K562 (cell line): ENCODE data around the gene SFI1. TPM values are rescaled to one million over a fixed set of nuclear protein-coding genes. Genes with fewer than 3 reads are reported as not detected.

Source experiments
- BCLAF1 ChIP-seq, 2 experiments: fragments of 450-650 bp in 1 of 2; IDR thresholded peaks; 2 replicates each; pipeline ENCODE4 v1.6.1; 2011 to 2017; ENCODE audit warnings: low read depth in 2 of 2, antibody characterized with exemption in 1 of 2, borderline replicate concordance in 1 of 2, low read length in 1 of 2, mild to moderate bottlenecking in 1 of 2, mixed read lengths in 1 of 2; ENCODE audit not compliant: control insufficient read depth in 1 of 2
- BDP1 ChIP-seq: IDR thresholded peaks from 3 replicates; pipeline ENCODE4 v1.6.1; 2011; ENCODE audit not compliant: insufficient read length, insufficient read depth
- FOXM1 ChIP-seq, 2 experiments: fragments of 450-650 bp in 1 of 2; sonication (generic) in 1 of 2; formaldehyde crosslinking in 1 of 2; IDR thresholded peaks; 2 replicates each; pipeline versions ENCODE4 v1.6.1 to v1.9.0; 2017 to 2022; ENCODE audit warnings: low read depth in 2 of 2, mild to moderate bottlenecking in 2 of 2, missing genetic modification reagents in 1 of 2, moderate library complexity in 1 of 2
- FOXP4 ChIP-seq: sonication (generic); formaldehyde crosslinking; IDR thresholded peaks from 2 replicates; pipeline ENCODE4 v1.8.0; 2022; ENCODE audit warnings: mild to moderate bottlenecking, missing genetic modification reagents, borderline replicate concordance
- KDM5B ChIP-seq: fragments of 200-600 bp; sonication (generic); IDR thresholded peaks from 2 replicates; pipeline ENCODE4 v1.6.1; 2012; ENCODE audit warnings: low read depth, mild to moderate bottlenecking, moderate library complexity, low read length, control low read depth, inconsistent platforms; ENCODE audit not compliant: insufficient replicate concordance
- LARP7 ChIP-seq: fragments of 450-650 bp; IDR thresholded peaks from 2 replicates; pipeline ENCODE4 v1.6.1; 2016
- LCOR ChIP-seq: sonication (generic); formaldehyde crosslinking; IDR thresholded peaks from 2 replicates; pipeline ENCODE4 v1.8.0; 2022; ENCODE audit warnings: mild to moderate bottlenecking, missing genetic modification reagents
- NCOR1 ChIP-seq: fragments of 450-650 bp; IDR thresholded peaks from 2 replicates; pipeline ENCODE4 v1.6.1; 2016; ENCODE audit warnings: mild to moderate bottlenecking, moderate library complexity
- NKRF ChIP-seq: fragments of 450-650 bp; IDR thresholded peaks from 2 replicates; pipeline ENCODE4 v1.6.1; 2016; ENCODE audit warnings: borderline replicate concordance
- SAP30 ChIP-seq: fragments of 200-600 bp; sonication (generic); IDR thresholded peaks from 2 replicates; pipeline ENCODE4 v1.6.1; 2012; ENCODE audit warnings: borderline replicate concordance, low read depth, mild to moderate bottlenecking, moderate library complexity, low read length, control low read depth, inconsistent platforms; ENCODE audit not compliant: insufficient read depth, poor library complexity, severe bottlenecking
- SMARCC2 ChIP-seq: fragments of 450-650 bp; IDR thresholded peaks from 2 replicates; pipeline ENCODE4 v1.6.1; 2017; ENCODE audit warnings: antibody characterized with exemption, moderate library complexity, mild to moderate bottlenecking, low read depth
- SMARCE1 ChIP-seq: fragments of 450-650 bp; IDR thresholded peaks from 2 replicates; pipeline ENCODE4 v1.7.1; 2016; ENCODE audit warnings: mild to moderate bottlenecking
- STAG1 ChIP-seq: sonication (generic); formaldehyde crosslinking; IDR thresholded peaks from 2 replicates; pipeline ENCODE4 v1.5.0; 2020; ENCODE audit warnings: missing genetic modification reagents, borderline replicate concordance
- WHSC1 ChIP-seq: IDR thresholded peaks from one replicate; pipeline ENCODE4 v1.6.1; 2012; ENCODE audit warnings: low read length, control low read depth, inconsistent platforms
- ZFP30 ChIP-seq: fragments of 250-450 bp; sonication (Bioruptor Pico); IDR thresholded peaks from 2 replicates; pipeline ENCODE4 v1.8.0; 2022; ENCODE audit warnings: moderate library complexity, mild to moderate bottlenecking, inconsistent platforms, borderline replicate concordance
- ZKSCAN1 ChIP-seq: fragments of 150-350 bp; IDR thresholded peaks from 2 replicates; pipeline ENCODE4 v1.6.1; 2016; ENCODE audit warnings: low read depth, low read length
- ZKSCAN3 ChIP-seq: fragments of 250-450 bp; sonication (Bioruptor Pico); IDR thresholded peaks from 2 replicates; pipeline ENCODE4 v1.4.0; 2020
- ZNF583 ChIP-seq: fragments of 250-450 bp; sonication (Bioruptor Pico); IDR thresholded peaks from 2 replicates; pipeline ENCODE4 v1.4.0; 2020
- ZNF589 ChIP-seq: fragments of 200-800 bp; sonication (Bioruptor generic); IDR thresholded peaks from 2 replicates; pipeline ENCODE4 v1.6.1; 2016; ENCODE audit warnings: low read depth, missing genetic modification characterization, missing compliant biosample characterization
- polyA plus RNA-seq, 8 experiments: library from polyadenylated mRNA; depleted of rRNA in 4 of 8; stranded (reverse) in 5 of 8; unstranded in 3 of 8; fragments of >200 nt; fragmentation: Nextera tagmentation in 2 of 8; fragmentation: Illumina TruSeq in 1 of 8; extraction: Ambion mirVana in 2 of 8; extraction: Trizol in 1 of 8; gene quantifications; 2 replicates each; pipeline versions ENCODE4 v1.2.1 to v1.2.3, GENCODE V29; 2011 to 2014; ENCODE audit warnings: inconsistent platforms in 1 of 8, missing spikeins in 1 of 8
- total RNA-seq, 7 experiments: library from RNA; depleted of rRNA in 6 of 7; stranded (reverse); fragments of >200 nt in 6 of 7; fragmentation: Illumina TruSeq in 2 of 7; extraction: Trizol in 2 of 7; gene quantifications; 2 replicates each; pipeline versions ENCODE4 v1.2.1 to v1.2.3, GENCODE V29; 2011 to 2021; ENCODE audit warnings: low replicate concordance in 1 of 7

SFI1 gene
- total and polyA plus RNA-seq, 9 of the 15 experiments (the other 6 are each of a cell fraction or from before 2014, with no cell fraction given): 3.0 to 25.6 (median 14.1) TPM

- TF ChIP-seq SMARCC2 (peak; percentile 30; the same call in 1 of the 2 replicates), SAP30 (peak; percentile 20), FOXP4 (CRISPR knock-in tag) (no peak), ZKSCAN3 (CRISPR knock-in tag) (no peak), ZNF583 (no peak), NKRF (peak; percentile 57; the same call in 1 of the 2 replicates), ZNF589 (CRISPR knock-in tag) (no peak), SMARCE1 (peak; percentile 75; the same call in 1 of the 2 replicates), ZKSCAN1 (0 out of 2 replicates have a peak, but pooled peaks have one; percentile 21), NCOR1 (no peak), LARP7 (no peak), WHSC1 (no peak), STAG1 (CRISPR knock-in tag) (no peak), BDP1 (no peak), BCLAF1 (IDR thresholded peaks at IDR 0.05; ENCODE audit: borderline replicate concordance in 1 of 2, control insufficient read depth in 1 of 2, low read depth in 2 of 2, low read length in 1 of 2) (no peak), ZFP30 (CRISPR knock-in tag) (no peak), FOXM1 (IDR thresholded peaks at IDR 0.05; ENCODE audit: low read depth) (no peak), FOXM1 (CRISPR knock-in tag; IDR thresholded peaks at IDR 0.05; ENCODE audit: low read depth) (no peak), KDM5B (peak; percentile 37), LCOR (CRISPR knock-in tag) (no peak)
Measured at GRCh38 chr22:31490496-31490925, 5.8 kb upstream of the SFI1 start (continued).
